GM21515 (cell line): ENCODE measurements around the gene CFAP43.
A peak's percentile ranks its signal among the peaks of the same experiment; 100 is the strongest.

ENCODE experiments used
- ATAC-seq: cut with Tn5 transposase; IDR thresholded peaks from one replicate; pipeline ENCODE4 v1.9.1; 2021; ENCODE audit not compliant: unreplicated experiment

CFAP43 gene

DNA sequence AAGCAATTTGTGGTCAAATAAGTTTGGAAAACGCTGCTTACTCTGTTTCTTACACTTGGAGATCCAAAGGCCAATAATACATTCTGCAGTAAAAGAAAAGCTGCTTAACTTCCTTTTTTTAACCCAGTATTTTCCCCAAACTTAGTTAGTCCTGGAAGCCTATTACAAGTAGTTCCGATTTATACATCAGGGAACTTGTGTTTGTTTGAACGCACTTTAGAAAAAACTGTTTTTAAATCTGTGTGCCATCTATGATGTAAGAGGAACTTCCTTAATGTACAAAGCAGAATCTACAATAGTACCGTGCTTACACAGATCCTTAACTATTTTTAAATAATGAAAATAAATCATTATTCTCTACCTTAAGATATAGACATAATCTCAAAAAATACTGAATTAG is 87.2 kb downstream of the CFAP43 start:
- ATAC-seq = no peak

DNA sequence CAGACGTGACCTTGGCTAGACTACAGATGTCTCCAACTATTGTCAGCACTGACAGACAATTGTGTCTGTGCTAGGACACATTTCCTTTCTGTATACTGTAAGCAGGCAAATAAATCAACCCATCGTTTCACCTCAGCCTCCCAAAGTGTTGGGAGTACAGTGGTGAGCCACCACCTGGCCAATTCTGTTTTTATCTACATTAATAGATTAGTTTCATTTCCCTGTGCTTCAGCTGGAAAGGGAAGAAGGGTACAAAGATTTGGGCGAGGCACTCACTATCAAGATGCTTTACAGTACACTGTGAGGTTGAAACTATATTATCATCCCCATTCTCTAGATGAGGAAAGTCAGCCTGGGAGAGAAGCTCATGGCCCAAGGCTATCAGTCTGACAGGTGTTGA is 88.3 kb downstream of the CFAP43 start:
- ATAC-seq = no peak

DNA sequence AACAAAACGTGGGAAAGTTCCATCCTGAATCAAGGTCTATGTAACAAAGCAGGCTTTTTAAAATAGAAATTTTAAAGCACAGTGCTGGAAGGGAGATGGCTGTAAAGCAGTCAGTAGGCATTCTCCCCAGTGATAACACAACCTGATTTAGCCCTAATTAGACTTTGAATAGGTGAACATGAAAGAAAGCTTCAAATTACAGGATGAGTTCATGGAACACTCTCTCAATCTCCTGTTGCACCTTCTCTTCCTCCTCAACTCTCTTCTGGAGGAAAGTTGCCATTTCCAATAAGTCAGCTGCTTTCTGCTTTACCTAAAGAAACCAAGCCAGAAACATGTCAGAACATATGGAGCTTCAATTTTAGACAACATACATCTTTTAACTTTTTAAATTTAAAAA is 90.1 kb downstream of the CFAP43 start:
- no peak for ATAC-seq

DNA sequence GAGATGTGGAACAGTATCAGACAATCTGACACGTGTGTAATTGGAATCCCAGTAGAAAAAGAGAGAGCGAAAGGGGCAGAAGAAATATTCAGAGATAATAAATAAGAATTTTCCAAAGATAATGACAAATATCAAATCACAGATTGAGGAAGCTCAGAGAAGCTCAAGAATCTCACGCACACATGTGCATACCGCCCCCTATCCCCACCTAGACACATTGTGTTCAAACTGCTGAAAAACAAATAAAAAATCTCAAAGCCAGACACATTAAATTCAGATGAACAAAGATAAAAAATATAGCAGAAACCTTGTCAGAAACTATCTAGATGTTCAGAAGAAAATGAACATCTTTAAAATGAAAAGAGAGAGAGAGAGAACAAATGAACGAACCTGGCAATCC is 92.9 kb downstream of the CFAP43 start:
- no peak for ATAC-seq

DNA sequence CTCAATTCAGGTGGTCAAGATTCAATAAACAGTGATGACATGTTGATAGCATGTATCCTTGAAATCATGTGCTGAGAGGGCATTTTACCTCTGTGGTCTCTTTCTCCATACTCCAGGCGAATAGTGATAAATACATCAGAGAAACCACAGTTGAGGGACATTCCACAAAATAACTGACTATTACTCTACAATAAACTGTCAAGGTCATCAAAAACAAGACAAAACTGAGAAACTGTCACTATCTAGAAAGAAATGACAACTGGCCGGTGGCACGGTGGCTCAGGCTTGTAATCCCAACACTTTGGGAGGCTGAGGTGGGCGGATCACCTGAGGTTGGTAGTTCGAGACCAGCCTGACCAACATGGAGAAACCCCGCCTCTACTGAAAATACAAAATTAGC is 94.0 kb downstream of the CFAP43 start:
- ATAC-seq = no peak

GRCh38 chr10:104130041-104130440 is 102.1 kb downstream of the CFAP43 start:
- ATAC-seq = no peak

DNA sequence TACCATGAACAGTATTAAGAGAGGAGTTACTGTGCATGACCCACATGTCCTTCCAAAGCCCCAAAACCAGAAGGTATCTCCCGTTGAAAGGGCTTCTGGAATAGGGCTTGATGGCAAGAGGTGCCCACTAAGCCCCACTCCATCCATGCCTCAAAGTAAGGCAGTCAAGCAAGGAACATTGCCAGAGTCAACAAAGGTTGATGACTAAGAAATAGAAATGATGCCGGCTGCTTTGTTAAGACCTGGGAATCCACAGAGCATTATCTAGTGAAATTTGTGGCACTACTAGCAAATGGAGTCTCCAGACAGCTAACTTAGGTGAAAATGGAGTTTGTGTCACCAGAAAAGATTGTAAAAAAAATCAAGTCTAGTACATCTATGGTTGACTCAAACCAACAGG is 104.0 kb downstream of the CFAP43 start:
- no peak for ATAC-seq

DNA sequence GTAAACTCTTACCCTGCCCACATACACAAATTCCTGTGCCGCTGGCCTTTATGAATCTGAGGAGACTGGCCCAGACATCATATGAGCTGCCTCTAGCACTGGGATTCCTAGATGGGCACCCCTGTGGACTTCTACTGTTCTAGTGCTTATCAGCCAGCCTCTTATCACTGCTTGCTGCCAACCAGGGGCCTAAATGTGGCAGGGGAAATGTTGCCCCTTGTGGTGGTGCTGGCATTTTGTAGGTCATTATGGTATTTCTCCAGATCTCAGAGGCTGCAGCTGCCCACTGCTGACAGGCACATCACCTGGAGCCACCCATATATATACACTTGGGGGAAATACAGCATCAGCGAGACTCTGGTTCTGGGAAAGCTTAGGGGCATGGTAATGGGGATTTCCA is 104.8 kb downstream of the CFAP43 start:
- no peak for ATAC-seq

- ATAC-seq = no peak
Measured at GRCh38 chr10:104123397-104123796, 108.8 kb downstream of the CFAP43 start.

DNA sequence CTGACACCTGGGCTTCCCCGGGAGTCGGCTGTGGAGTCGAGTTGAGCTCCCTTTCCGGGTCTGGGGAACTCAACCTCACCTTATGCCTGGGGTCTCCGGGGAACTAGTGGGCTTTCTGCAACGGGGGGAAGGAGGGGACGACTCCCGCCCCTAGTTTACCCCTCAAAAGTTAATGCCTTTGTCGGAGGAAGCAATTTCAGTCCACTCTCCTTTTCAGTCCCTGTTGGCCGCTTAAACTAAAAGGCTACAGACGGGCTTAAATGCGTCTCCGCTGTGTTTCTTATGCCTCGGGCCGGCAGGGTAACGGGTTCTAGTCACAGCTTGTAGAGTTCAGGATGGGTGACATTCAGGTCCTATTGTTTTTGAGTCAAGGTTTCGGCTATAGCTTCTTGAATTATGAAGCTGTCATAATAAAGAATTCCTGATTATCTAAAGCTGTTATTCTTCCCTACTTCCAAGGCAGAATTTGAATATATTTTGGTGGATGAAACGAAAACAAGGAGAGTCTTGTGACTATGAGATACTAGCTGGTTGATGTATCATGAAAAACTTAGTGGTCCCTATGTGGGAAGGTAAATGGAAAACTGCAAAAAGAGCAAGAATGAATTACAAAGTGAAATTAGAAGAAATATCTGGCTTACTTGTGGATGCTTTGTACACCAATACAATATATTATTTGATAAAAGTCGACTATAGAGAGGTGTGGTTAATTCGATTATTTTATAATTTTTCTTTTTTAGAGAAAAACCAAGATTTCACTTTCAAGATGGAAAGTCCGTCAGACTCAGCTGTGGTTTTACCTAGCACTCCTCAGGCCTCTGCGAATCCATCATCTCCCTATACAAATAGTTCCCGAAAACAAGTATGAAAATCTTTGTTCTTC is 109.7 kb downstream of the CFAP43 start:
- ATAC-seq = no peak

DNA sequence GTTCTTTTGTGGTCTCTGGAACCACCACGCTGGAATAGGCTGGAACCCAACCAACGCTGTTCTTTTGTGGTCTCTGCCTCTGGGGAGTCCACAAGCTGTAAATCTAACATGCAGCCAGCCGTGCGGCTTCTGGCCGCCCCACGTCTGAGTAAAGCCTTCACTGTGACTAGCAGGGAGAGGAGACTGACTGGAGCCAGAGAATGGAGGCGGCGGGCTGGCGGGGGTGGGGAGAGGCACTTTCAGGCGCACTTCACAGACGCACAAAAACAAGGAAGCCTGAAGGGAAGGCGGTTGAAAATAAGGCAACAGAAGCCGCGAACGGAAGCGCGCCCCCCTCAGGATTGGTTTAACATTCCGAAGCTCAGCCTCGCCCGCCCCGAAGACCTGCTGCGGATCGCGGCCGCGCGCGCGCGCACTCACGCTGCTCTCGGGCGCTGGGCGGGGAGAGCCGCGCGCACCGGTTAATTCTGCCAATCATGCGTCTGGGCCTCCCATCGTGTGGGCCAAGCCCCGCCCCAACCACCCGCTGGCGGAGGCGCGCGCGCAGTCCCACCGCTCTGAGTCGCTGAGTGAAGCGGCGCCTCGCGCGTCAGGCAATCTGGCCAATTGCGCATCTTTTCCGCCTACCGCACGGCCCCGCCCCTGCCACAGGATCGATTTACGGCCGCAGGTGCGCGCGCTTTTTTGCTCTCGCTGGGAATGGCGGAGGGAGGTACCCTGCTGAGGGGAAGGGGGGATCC is 110.5 kb downstream of the CFAP43 start, which contains the start of gene SFR1:
SFR1 (plus strand) TSS at position 687 of the 740 bp plus-strand sequence; CDS start at position 700, 13 bp downstream.
- ATAC-seq = peak; percentile 86

DNA sequence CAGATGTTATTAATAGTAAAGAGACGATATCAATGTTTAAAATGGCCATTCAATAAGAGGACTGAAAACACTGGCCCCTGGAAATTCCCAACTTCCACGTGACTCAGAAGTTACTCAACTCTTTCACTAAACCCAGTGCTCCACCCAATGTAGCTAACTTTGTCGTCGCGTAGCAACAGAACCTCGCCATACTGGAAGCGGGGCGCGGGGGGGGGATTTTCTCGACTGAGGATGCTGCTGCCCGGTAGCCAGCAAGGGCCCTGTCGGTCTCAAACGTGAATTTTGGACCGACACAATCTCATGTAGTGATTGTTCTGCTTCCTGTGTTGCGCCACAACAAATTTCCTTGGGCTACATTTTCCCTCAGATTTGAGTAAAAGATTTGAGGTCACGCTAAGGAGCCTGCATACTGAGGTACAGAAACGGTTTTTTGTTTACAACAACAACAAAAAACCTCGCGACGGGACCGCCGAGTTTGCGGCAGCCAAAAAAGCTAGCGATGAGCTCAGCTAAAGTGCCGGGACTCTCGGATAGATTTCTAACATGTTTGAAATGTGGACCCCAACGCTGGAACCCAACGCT is 111.2 kb downstream of the CFAP43 start:
- ATAC-seq = peak; percentile 27

DNA sequence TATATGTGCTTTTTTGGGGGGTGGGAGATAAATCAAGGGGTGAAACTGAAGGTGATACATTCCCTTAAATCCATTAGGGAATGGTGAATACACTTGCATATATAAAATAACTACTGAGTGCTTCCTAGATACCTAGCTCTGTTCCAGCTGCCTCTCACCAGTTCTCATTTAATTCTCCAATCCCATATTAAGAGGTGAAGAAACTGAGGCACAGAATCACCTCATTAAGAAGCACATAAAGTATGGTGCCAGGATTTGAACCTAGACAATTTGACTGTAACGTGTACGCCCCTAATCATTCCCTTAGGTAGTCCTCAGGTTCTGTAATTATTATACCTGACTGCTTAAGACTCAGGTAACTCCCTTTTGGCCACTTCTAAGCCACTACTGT is 111.7 kb downstream of the CFAP43 start:
- no peak for ATAC-seq

DNA sequence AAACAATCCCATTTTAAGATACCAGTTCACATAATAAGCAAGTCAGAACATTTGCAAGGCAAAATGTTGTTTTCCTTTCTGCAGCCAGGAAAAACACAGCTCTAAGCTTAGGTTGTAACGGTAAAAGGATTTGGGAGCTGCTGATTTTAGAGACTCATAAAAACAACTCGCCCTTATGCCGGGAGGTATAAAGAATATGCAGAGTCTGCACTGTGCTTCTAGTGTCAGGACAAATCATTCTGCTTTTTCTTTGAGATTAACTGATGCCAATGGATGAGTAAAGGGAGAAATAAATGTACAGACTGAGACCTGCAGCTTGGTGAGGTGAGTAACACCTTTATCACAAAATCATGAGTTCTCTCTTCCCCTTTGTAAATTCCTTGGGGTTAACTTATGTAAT is 112.2 kb downstream of the CFAP43 start:
- no peak for ATAC-seq

DNA sequence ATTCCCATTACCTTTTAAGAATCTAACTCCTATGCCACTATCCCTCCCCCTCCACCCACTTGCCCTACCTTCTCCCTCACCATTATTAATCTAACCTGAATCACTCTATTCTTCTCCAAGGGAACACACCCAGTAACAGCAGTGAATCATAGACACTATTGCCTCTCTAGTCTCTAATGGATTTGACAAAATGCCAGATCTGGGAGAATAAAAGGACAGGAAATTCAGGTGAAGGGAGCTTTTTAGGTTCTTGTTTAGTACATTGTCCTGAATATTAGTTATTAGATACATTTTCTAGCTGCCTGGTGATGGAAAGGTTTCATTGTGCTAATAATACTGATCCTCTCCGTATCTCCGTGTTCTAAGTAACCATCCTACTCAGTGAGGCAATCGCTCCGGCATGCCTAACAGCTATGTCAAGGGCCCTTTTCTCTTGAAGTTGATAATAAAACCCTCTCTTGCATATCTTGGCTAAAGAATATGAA is 114.3 kb downstream of the CFAP43 start:
- no peak for ATAC-seq

GRCh38 chr10:104113376-104113956 is 118.7 kb downstream of the CFAP43 start:
- ATAC-seq = no peak

- no peak for ATAC-seq
Measured at GRCh38 chr10:104109908-104110662, 122.1 kb downstream of the CFAP43 start.

DNA sequence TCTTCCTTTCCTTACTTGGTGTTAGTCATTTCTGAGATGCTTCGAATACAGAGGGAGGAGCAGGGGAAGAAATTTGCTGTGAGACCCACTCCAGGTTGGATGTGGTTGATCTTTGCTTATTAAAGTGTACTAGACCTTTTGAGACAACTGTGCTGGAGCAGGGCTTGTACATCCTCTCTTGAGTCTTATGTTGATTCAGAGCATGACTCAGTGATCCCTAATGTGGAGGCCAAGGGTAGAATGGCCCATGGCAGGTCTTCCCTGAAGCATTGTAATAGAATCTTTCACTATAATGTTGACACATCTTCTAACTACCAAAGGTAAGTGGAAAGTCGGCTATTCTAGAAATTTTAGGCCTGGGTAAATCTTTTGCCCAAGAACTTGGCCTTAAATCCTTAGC is 127.2 kb downstream of the CFAP43 start:
- ATAC-seq = no peak

GRCh38 chr10:104104418-104104817 is 127.7 kb downstream of the CFAP43 start:
- no peak for ATAC-seq

- ATAC-seq = no peak
Measured at GRCh38 chr10:104103956-104104355, 128.2 kb downstream of the CFAP43 start.

- ATAC-seq = no peak
Measured at GRCh38 chr10:104101902-104102301, 130.3 kb downstream of the CFAP43 start.
